Body of pancreas (tissue), 4 donors: Measurements from ENCODE around the gene PUS7L. TPM values are rescaled to one million over a fixed set of nuclear protein-coding genes. Genes with fewer than 3 reads are reported as not detected.

ENCODE experiments used
- ATAC-seq: fragments of 150-250 bp; one replicate; pipeline ENCODE4 v1.9.1; 2016
- DNase-seq, 4 donors: peaks; one replicate each; pipeline ENCODE4 v3.0.0-alpha.2; 2019
- H3K27ac ChIP-seq, 4 donors: fragments of 200-600 bp; sonication (generic); 1 replicate in 3 of 4; 2 replicates in 1 of 4; pipeline versions ENCODE4 v1.5.1 to v1.6.1; 2016 to 2019; ENCODE audit warnings: mild to moderate bottlenecking in 1 of 4, mixed read lengths in 1 of 4, moderate library complexity in 1 of 4
- H3K27me3 ChIP-seq, 2 donors: fragments of 200-600 bp; sonication (generic); one replicate each; pipeline ENCODE4 v1.6.0; 2016; ENCODE audit warnings: mild to moderate bottlenecking in 1 of 2
- H3K36me3 ChIP-seq, 2 donors: fragments of 200-600 bp; sonication (generic); replicated peaks in 1 of 2; 2 replicates each; pipeline ENCODE4 v1.5.1; 2016; ENCODE audit warnings: low read depth in 2 of 2; ENCODE audit not compliant: insufficient read depth in 1 of 2
- H3K4me1 ChIP-seq: fragments of 200-600 bp; sonication (generic); one replicate; pipeline ENCODE4 v1.6.0; 2016
- H3K4me3 ChIP-seq, 2 donors: fragments of 200-600 bp; sonication (generic); 1 replicate in 1 of 2; 2 replicates in 1 of 2; pipeline ENCODE4 v1.5.1; 2016 to 2019
- H3K9me3 ChIP-seq, 3 donors: fragments of 200-600 bp; sonication (generic); 1 replicate in 2 of 3; 2 replicates in 1 of 3; pipeline ENCODE4 v1.5.1; 2016
- POLR2A ChIP-seq, 3 donors: fragments of 450-650 bp; IDR thresholded peaks; one replicate each; pipeline ENCODE4 v1.6.1; 2016; ENCODE audit warnings: antibody characterized with exemption in 3 of 3, mild to moderate bottlenecking in 2 of 3
- WGBS, 2 donors: methylation state at CpG; one replicate each; pipeline ENCODE4 v1.1.5; 2017; 5-methylcytosine and 5-hydroxymethylcytosine counted together
- intact Hi-C: fragments of 100-400 bp; cut with DNase I; formaldehyde crosslinking; loops from one replicate; pipeline ENCODE4 v1.15.1; 2023
- total RNA-seq, 2 donors: library from RNA; depleted of rRNA; stranded (reverse); fragments of >200 nt; gene quantifications; one replicate each; pipeline ENCODE4 v1.1.0, GENCODE V29; 2016
- TF ChIP-seq, protein P1 (sequence below), 7 experiments: fragments of 450-650 bp in 4 of 7; fragments of 200-600 bp in 3 of 7; sonication (generic) in 3 of 7; IDR thresholded peaks; one replicate each; pipeline ENCODE4 v1.5.1; 2016 to 2019; ENCODE audit warnings: antibody characterized with exemption in 7 of 7

Gene PUS7L
- total RNA-seq, 2 donors from 2014 or later: 7.3 to 14.8 TPM

DNA sequence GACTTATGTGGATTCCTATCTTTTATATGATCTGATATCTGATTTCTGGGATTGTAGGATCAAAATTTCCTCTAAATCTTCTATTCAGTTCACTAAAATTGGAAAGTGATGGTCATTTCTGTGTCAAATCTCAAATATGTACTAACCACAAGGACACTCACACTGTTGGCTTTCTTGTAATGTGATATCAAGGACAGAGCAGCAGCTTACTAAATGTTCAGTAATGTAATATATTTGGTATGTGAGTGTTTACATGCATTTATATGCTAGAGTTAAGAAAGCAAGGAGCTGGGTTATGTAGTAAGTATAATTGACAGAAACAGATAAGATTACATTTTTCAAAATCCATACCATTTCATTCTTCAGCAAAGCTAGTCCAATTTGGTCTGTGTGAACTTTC is 16.5 kb downstream of the PUS7L start:
- TF ChIP-seq, protein P1, sequence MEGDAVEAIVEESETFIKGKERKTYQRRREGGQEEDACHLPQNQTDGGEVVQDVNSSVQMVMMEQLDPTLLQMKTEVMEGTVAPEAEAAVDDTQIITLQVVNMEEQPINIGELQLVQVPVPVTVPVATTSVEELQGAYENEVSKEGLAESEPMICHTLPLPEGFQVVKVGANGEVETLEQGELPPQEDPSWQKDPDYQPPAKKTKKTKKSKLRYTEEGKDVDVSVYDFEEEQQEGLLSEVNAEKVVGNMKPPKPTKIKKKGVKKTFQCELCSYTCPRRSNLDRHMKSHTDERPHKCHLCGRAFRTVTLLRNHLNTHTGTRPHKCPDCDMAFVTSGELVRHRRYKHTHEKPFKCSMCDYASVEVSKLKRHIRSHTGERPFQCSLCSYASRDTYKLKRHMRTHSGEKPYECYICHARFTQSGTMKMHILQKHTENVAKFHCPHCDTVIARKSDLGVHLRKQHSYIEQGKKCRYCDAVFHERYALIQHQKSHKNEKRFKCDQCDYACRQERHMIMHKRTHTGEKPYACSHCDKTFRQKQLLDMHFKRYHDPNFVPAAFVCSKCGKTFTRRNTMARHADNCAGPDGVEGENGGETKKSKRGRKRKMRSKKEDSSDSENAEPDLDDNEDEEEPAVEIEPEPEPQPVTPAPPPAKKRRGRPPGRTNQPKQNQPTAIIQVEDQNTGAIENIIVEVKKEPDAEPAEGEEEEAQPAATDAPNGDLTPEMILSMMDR (IDR thresholded peaks at IDR 0.05): no peak
- no peak for TF ChIP-seq POLR2A (IDR thresholded peaks at IDR 0.05)
- DNase-seq: no peak

DNA sequence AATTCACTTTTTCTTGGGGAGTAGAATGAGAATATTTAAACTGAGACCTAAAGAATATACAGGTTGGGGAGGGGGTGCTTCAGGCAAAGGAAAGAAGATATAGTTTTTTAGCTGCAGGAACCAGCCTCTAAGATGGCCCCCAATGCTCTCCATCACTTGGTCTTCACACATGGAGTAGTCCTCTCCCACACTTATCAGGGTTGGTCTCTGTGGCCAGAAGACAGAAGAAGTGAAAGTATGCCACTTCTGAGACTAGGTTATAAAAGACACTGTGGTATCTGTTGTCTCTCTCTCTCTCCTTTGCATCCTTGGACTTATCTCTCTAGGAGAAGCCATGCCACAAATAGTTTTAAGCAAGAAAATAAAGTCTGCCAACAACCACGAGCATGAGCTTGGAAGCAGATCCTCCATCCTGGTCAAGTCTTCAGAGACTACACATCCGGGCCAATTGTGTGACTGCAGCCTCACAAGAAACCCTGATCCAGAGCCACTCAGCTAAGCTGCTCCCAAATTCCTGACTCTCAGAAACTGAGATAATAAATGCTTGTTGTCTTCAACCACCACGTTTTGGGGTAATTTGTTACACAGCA is 18.0 kb downstream of the PUS7L start:
- no peaks in the 10 kb centered on the region for H3K4me1 ChIP-seq
- intact Hi-C loops: no loop called here
- DNase-seq (no peak), ATAC-seq (no peak)
- H3K9me3 ChIP-seq: no peaks in the 10 kb centered on the region
- no peak overlapping the region for H3K4me3 ChIP-seq
- H3K27me3 ChIP-seq: no peaks in the 10 kb centered on the region
- peaks cover 4 to 13% of the 10 kb centered on the region in 2 donors for H3K36me3 ChIP-seq
- 78 to 85% methylated on average over 3 of the region's 3 CpGs for WGBS, 2 donors
- no peak for TF ChIP-seq POLR2A (IDR thresholded peaks at IDR 0.05)
- TF ChIP-seq, protein P1 (IDR thresholded peaks at IDR 0.05): no peak
- no peak overlapping the region for H3K27ac ChIP-seq

More for the DNA sequence above, 16.5 kb downstream of the PUS7L start:
- Histone ChIP-seq H3K36me3 (peaks cover 4 to 9% of the 10 kb centered on the region in 2 donors), H3K4me3 (no peak overlapping the region), H3K27me3 (no peaks in the 10 kb centered on the region), H3K9me3 (no peaks in the 10 kb centered on the region), H3K27ac (no peak overlapping the region), H3K4me1 (no peaks in the 10 kb centered on the region)
- ATAC-seq: no peak
- intact Hi-C loops: no loop called here

DNA sequence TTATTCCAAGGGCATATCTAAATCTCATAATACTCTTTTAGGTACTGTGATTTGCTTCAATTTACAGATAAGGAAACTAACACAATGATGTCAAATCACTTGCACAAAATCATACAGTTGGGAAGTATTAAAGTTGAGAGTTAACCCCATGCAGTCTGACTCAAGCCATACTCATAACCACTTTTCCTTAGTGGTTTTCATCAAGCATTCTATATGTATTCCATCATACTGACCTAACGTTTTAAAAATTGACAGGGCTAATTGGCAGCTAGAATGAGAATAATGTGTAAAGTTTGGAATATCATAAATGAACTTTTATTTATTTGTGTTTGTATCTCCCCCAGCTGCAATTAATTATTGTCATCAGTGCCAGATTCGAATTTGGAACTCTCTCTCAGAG is 20.9 kb downstream of the PUS7L start:
- intact Hi-C loops: no loop called here
- no peaks in the 10 kb centered on the region for H3K27me3 ChIP-seq
- DNase-seq (no peak), ATAC-seq (no peak)
- no peaks in the 10 kb centered on the region for H3K4me1 ChIP-seq
- H3K9me3 ChIP-seq: no peaks in the 10 kb centered on the region
- no peak overlapping the region for H3K4me3 ChIP-seq
- WGBS, 2 donors: 56 to 68% methylated on average over 2 of the region's 2 CpGs
- H3K27ac ChIP-seq: no peak overlapping the region
- no peak for TF ChIP-seq POLR2A (IDR thresholded peaks at IDR 0.05)
- TF ChIP-seq, protein P1 (IDR thresholded peaks at IDR 0.05): no peak
- peaks cover 4 to 5% of the 10 kb centered on the region in 2 donors for H3K36me3 ChIP-seq

DNA sequence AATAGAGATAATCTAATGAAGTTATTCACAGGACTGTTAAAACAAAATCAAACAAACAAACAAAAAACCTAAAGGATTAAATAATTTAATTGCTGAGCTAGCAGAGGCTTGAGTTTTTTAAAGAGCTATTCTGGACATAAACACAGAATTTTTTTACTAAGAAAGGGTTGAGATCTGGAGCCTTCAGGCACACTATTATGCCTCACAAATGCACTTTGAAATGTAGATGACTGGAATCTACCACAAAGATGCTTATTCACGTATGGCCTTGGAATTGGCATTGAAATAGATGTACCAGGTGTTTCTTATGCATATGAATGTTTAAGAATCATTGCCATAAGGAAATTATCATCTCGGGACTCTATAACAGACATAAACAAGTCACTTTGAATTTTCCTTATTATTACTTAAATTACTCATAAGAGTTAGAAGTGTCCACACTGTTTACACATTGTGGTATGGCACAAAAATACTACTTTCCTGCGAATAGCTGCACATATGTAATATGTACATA is 21.6 kb downstream of the PUS7L start:
- 83 to 91% methylated on average over 3 of the region's 3 CpGs for WGBS, 2 donors
- H3K4me1 ChIP-seq: no peaks in the 10 kb centered on the region
- TF ChIP-seq, protein P1 (IDR thresholded peaks at IDR 0.05): no peak
- no peak for TF ChIP-seq POLR2A (IDR thresholded peaks at IDR 0.05)
- H3K36me3 ChIP-seq: peaks cover 1 to 5% of the 10 kb centered on the region in 2 donors
- H3K4me3 ChIP-seq: no peak overlapping the region
- H3K9me3 ChIP-seq: no peaks in the 10 kb centered on the region
- ATAC-seq (no peak), DNase-seq (no peak)
- intact Hi-C loops: no loop called here
- H3K27me3 ChIP-seq: no peaks in the 10 kb centered on the region
- H3K27ac ChIP-seq: no peak overlapping the region

DNA sequence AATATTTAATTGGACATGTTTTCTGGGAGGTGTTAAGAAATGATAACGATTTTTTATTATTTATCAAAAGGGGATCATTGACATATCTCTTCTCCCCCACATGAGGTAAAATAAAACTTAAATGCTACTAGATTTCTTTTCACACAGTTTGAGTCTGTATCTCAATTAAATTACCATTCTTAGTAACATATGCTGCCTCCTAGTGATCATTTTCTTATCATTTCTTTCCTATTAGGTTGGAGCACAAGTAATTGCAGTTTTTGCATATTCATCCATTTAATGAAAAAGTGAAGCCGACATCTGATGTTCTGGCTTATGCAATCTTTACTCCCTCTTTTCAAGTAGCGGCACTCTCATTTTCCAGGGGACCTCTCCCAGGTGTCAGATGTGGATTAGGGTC is 24.9 kb downstream of the PUS7L start:
- Histone ChIP-seq H3K27me3 (no peaks in the 10 kb centered on the region), H3K27ac (no peak overlapping the region), H3K4me1 (no peaks in the 10 kb centered on the region), H3K4me3 (no peak overlapping the region), H3K36me3 (peaks cover 0 to 7% of the 10 kb centered on the region in 2 donors), H3K9me3 (no peaks in the 10 kb centered on the region)
- DNase-seq (no peak), ATAC-seq (no peak)
- TF ChIP-seq POLR2A (IDR thresholded peaks at IDR 0.05): no peak
- 80 to 84% methylated on average over 3 of the region's 3 CpGs for WGBS, 2 donors
- intact Hi-C loops: no loop called here
